ENCODE results near the gene GAS2L1.

Gene GAS2L1

GRCh38 chr22:29267858-29268510 is 38.5 kb upstream of the GAS2L1 start, which contains the start of the genes EWSR1 and RHBDD3:
Gene EWSR1 (plus strand): TSS chr22:29268268. CDS start chr22:29268337, 69 bp downstream.
Gene RHBDD3 (minus strand): TSS chr22:29267981. CDS start chr22:29265626, 2,355 bp downstream.
- TF ChIP-seq CTCF (IDR thresholded peaks at IDR 0.05; ENCODE audit: low read depth, low read length, missing control alignments) = no peak
- peak within 1 kb of the TSS; percentile 89 for H3K4me3 ChIP-seq (ENCODE audit: low read depth, low read length)
- DNase-seq (ENCODE audit: low read depth) = peak; percentile 90
- in situ Hi-C loops (cut with HindIII; ENCODE audit: low sequenced_read_pairs) = no loop called here

- in situ Hi-C loops (cut with HindIII; ENCODE audit: low sequenced_read_pairs) = no loop called here
- H3K4me3 ChIP-seq (ENCODE audit: low read depth, low read length) = peak overlapping the region; percentile 89
- peak; percentile 56 for DNase-seq (ENCODE audit: low read depth)
- no peak for TF ChIP-seq CTCF (IDR thresholded peaks at IDR 0.05; ENCODE audit: low read depth, low read length, missing control alignments)
These were observed 37.8 kb upstream of the GAS2L1 start for GRCh38 chr22:29268511-29269229.

GRCh38 chr22:29269230-29269604 is 37.2 kb upstream of the GAS2L1 start:
- H3K4me3 ChIP-seq (ENCODE audit: low read depth, low read length) = peak overlapping the region; percentile 89
- in situ Hi-C loops (cut with HindIII; ENCODE audit: low sequenced_read_pairs) = no loop called here
- DNase-seq (ENCODE audit: low read depth) = no peak
- TF ChIP-seq CTCF (IDR thresholded peaks at IDR 0.05; ENCODE audit: low read depth, low read length, missing control alignments) = no peak

GRCh38 chr22:29269731-29270474 is 36.5 kb upstream of the GAS2L1 start:
- DNase-seq (ENCODE audit: low read depth) = no peak

GRCh38 chr22:29270475-29271271 is 35.8 kb upstream of the GAS2L1 start:
- peak overlapping the region; percentile 89 for H3K4me3 ChIP-seq (ENCODE audit: low read depth, low read length)
- in situ Hi-C loops (cut with HindIII; ENCODE audit: low sequenced_read_pairs) = loop anchor here (5.0 kb wide), 1 partner anchor 77 kb away; no protein-coding TSS in a partner anchor
- no peak for DNase-seq (ENCODE audit: low read depth)
- TF ChIP-seq CTCF (IDR thresholded peaks at IDR 0.05; ENCODE audit: low read depth, low read length, missing control alignments) = no peak

More at GRCh38 chr22:29269731-29270474, 36.5 kb upstream of the GAS2L1 start:
- H3K4me3 ChIP-seq (ENCODE audit: low read depth, low read length) = peak overlapping the region; percentile 89
- in situ Hi-C loops (cut with HindIII; ENCODE audit: low sequenced_read_pairs) = loop anchor here (5.0 kb wide), 1 partner anchor 77 kb away; no protein-coding TSS in a partner anchor
- no peak for TF ChIP-seq CTCF (IDR thresholded peaks at IDR 0.05; ENCODE audit: low read depth, low read length, missing control alignments)

Data from astrocyte of the cerebellum (primary cell).